IPS-NIHi7 (cell line): ENCODE measurements around the gene ZNF280C.
"Not testable (repeated sequence)": the region's sequence is repeated elsewhere in the genome, so short reads cannot be mapped to it uniquely, and the experiment has no call there.

Source experiments
- DNase-seq: peaks from one replicate; pipeline ENCODE4 v3.0.0; 2012; ENCODE audit warnings: mixed read lengths; ENCODE audit errors: extremely low spot score

Gene ZNF280C

GRCh38 chrX:130262231-130262630, 6.5 kb downstream of the ZNF280C start:
- DNase-seq = no peak

- DNase-seq = no peak
These were observed 7.3 kb downstream of the ZNF280C start for GRCh38 chrX:130261296-130261893.

- DNase-seq = no peak
These were observed 8.4 kb downstream of the ZNF280C start for GRCh38 chrX:130260316-130260715.

- DNase-seq = no peak
These were observed 14.8 kb downstream of the ZNF280C start for GRCh38 chrX:130253916-130254315.

- no peak for DNase-seq
These were observed 17.0 kb downstream of the ZNF280C start for GRCh38 chrX:130251671-130252070.

GRCh38 chrX:130247996-130248395, 20.7 kb downstream of the ZNF280C start:
- no peak for DNase-seq

- DNase-seq = no peak
These were observed 22.6 kb downstream of the ZNF280C start for GRCh38 chrX:130246084-130246483.

GRCh38 chrX:130245441-130245840, 23.3 kb downstream of the ZNF280C start:
- no peak for DNase-seq

- DNase-seq = not testable (repeated sequence)
These were observed 37.5 kb downstream of the ZNF280C start for GRCh38 chrX:130231184-130231583.

- no peak for DNase-seq
These were observed 39.8 kb downstream of the ZNF280C start for GRCh38 chrX:130228871-130229270.

- no peak for DNase-seq
These were observed 43.9 kb downstream of the ZNF280C start for GRCh38 chrX:130224810-130225209.

GRCh38 chrX:130216320-130216719, 52.4 kb downstream of the ZNF280C start:
- DNase-seq = no peak

- no peak for DNase-seq
These were observed 55.3 kb downstream of the ZNF280C start for GRCh38 chrX:130213376-130213775.

- DNase-seq = no peak
These were observed 56.3 kb downstream of the ZNF280C start for GRCh38 chrX:130212371-130212770.

GRCh38 chrX:130211415-130212186, 57.1 kb downstream of the ZNF280C start:
- no peak for DNase-seq

- no peak for DNase-seq
These were observed 64.1 kb downstream of the ZNF280C start for GRCh38 chrX:130204647-130205046.

- DNase-seq = no peak
These were observed 71.2 kb downstream of the ZNF280C start for GRCh38 chrX:130197464-130197863.

- DNase-seq = no peak
These were observed 72.2 kb downstream of the ZNF280C start for GRCh38 chrX:130196466-130196865.

- no peak for DNase-seq
These were observed 77.9 kb downstream of the ZNF280C start for GRCh38 chrX:130190801-130191200.

- no peak for DNase-seq
These were observed 82.0 kb downstream of the ZNF280C start for GRCh38 chrX:130186651-130187050.

GRCh38 chrX:130184857-130185256, 83.8 kb downstream of the ZNF280C start:
- DNase-seq = no peak

- DNase-seq = no peak
These were observed 84.5 kb downstream of the ZNF280C start for GRCh38 chrX:130184168-130184567.

- DNase-seq = no peak
These were observed 89.0 kb downstream of the ZNF280C start for GRCh38 chrX:130179579-130180215.
